GM10248 (cell line): ENCODE measurements around the gene CASP1.

Source experiments
- CTCF ChIA-PET: fragments of 300-600 bp; sonication (Branson Sonifier 250); formaldehyde crosslinking; extraction: SDS; loops from one replicate; lab custom pipeline; 2021; ENCODE audit warnings: antibody characterized with exemption; lab: Yijun Ruan, JAX
- POLR2A ChIA-PET: fragments of 350-650 bp; sonication (Branson Sonifier 250); formaldehyde crosslinking; extraction: SDS; loops from one replicate; lab custom pipeline; 2020; ENCODE audit warnings: antibody characterized with exemption; lab: Yijun Ruan, JAX
- DNase-seq: peaks from one replicate; pipeline ENCODE4 v3.0.0; 2012; ENCODE audit errors: extremely low spot score
- CTCF ChIP-seq: IDR thresholded peaks from 2 replicates; pipeline ENCODE4 v1.5.1; 2012; ENCODE audit warnings: mild to moderate bottlenecking, low read depth; ENCODE audit errors: extremely low read depth, missing control alignments, control extremely low read depth

Gene CASP1

GRCh38 chr11:105003151-105003550 lies 31.8 kb downstream of the CASP1 start:
- ChIA-PET POLR2A (interaction anchor here (0.7 kb wide), 1 partner anchor 559 kb away, joined by 3 read pairs; no protein-coding TSS in a partner anchor), CTCF (interaction anchor here (3.5 kb wide), 1 partner anchor 33 kb away, joined by 12 read pairs; the partner anchor contains the start of gene CASP4)
- DNase-seq = no peak
- TF ChIP-seq CTCF = no peak

- ChIA-PET CTCF (interaction anchor here (0.6 to 3.5 kb wide), 11 partner anchors 8 to 387 kb away, joined by 3 to 12 read pairs (median 3); partner anchors contain the start of genes CASP1 and CASP4), POLR2A (no interaction called here)
- peak; percentile 81 for TF ChIP-seq CTCF
- peak; percentile 38 for DNase-seq
These were observed 34.1 kb downstream of the CASP1 start for GRCh38 chr11:105000797-105001196.

GRCh38 chr11:105000167-105000566 lies 34.8 kb downstream of the CASP1 start:
- DNase-seq = no peak
- TF ChIP-seq CTCF = no peak
- ChIA-PET POLR2A (no interaction called here), CTCF (interaction anchor here (0.7 to 3.5 kb wide), 9 partner anchors 9 to 386 kb away, joined by 3 to 12 read pairs (median 3); partner anchors contain the start of gene CASP4)

- POLR2A ChIA-PET = no interaction called here
- no peak for DNase-seq
- no peak for TF ChIP-seq CTCF
- CTCF ChIA-PET = no interaction called here
These were observed 35.2 kb downstream of the CASP1 start for GRCh38 chr11:104999721-105000120.

GRCh38 chr11:104997288-104997687 lies 37.7 kb downstream of the CASP1 start:
- ChIA-PET CTCF (interaction anchor here (1.0 kb wide), 2 partner anchors 28 to 46 kb away, joined by 3 to 4 read pairs; no protein-coding TSS in a partner anchor), POLR2A (no interaction called here)
- no peak for DNase-seq
- no peak for TF ChIP-seq CTCF

- ChIA-PET POLR2A (no interaction called here), CTCF (interaction anchor here (1.1 kb wide), 1 partner anchor 11 kb away, joined by 4 read pairs; no protein-coding TSS in a partner anchor)
- no peak for DNase-seq
- TF ChIP-seq CTCF = no peak
These were observed 39.9 kb downstream of the CASP1 start for GRCh38 chr11:104995001-104995408.
